Measurements from ENCODE around the gene ANGPTL8.

DNA sequence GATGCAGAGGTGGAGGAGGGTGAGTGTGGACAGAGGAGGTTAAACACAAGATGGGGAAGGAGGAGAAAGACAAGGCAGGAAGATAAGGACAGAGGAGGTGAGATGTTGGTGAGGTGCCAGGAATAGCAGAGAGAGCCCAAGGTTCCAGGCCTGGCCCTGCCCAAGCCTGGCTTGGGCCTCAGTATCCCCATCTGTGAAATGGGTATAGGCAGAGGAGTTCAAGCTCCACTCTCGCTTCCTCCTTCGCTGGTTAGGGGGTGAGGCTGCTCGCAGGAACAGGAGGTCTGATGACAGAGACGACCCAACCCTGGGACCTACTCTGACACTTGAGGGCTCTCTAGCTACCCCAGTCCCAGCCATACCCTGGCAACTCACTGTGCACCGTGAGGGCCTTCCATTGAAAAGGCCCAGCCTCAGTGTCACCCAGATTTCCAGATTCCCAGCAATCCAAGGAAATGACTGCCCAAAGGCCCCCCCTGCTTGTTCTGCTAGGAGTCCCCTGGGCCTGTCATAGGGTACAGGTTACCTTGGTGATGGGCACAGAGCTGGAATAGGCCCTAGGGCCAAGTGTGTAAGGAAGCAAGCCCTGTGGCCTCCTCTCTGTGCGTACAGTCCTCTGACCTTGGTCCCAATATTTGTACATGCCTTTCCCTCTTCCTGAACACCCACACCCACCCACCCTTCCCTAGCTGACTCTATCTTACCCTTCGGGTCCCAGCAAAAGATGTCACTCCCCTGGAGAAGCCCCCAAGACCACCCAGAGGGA, 8.6 kb upstream of the ANGPTL8 start:
- TF ChIP-seq, protein P1, sequence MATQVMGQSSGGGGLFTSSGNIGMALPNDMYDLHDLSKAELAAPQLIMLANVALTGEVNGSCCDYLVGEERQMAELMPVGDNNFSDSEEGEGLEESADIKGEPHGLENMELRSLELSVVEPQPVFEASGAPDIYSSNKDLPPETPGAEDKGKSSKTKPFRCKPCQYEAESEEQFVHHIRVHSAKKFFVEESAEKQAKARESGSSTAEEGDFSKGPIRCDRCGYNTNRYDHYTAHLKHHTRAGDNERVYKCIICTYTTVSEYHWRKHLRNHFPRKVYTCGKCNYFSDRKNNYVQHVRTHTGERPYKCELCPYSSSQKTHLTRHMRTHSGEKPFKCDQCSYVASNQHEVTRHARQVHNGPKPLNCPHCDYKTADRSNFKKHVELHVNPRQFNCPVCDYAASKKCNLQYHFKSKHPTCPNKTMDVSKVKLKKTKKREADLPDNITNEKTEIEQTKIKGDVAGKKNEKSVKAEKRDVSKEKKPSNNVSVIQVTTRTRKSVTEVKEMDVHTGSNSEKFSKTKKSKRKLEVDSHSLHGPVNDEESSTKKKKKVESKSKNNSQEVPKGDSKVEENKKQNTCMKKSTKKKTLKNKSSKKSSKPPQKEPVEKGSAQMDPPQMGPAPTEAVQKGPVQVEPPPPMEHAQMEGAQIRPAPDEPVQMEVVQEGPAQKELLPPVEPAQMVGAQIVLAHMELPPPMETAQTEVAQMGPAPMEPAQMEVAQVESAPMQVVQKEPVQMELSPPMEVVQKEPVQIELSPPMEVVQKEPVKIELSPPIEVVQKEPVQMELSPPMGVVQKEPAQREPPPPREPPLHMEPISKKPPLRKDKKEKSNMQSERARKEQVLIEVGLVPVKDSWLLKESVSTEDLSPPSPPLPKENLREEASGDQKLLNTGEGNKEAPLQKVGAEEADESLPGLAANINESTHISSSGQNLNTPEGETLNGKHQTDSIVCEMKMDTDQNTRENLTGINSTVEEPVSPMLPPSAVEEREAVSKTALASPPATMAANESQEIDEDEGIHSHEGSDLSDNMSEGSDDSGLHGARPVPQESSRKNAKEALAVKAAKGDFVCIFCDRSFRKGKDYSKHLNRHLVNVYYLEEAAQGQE (IDR thresholded peaks at IDR 0.05; ENCODE audit: unreplicated experiment): no peak
- TF ChIP-seq POLR2AphosphoS5 (IDR thresholded peaks at IDR 0.05; ENCODE audit: low read depth) (no peak), CTCF (conservative IDR thresholded peaks at IDR 0.05; ENCODE audit: low read depth in 2 of 2) (no peak), ZNF331 (CRISPR knock-in tag; IDR thresholded peaks at IDR 0.05; ENCODE audit: low read depth) (no peak), EZH2 (IDR thresholded peaks at IDR 0.05; ENCODE audit: low read depth, unreplicated experiment) (no peak)
